ENCODE measurements around the gene HMGXB4. TPM values are rescaled to one million over a fixed set of nuclear protein-coding genes. Genes with fewer than 3 reads are reported as not detected.

Gene HMGXB4
- total and polyA plus RNA-seq, 2 of the 8 experiments (the other 6 are each of a cell fraction or from before 2014, with no cell fraction given): 20.9 to 41.3 TPM

DNA sequence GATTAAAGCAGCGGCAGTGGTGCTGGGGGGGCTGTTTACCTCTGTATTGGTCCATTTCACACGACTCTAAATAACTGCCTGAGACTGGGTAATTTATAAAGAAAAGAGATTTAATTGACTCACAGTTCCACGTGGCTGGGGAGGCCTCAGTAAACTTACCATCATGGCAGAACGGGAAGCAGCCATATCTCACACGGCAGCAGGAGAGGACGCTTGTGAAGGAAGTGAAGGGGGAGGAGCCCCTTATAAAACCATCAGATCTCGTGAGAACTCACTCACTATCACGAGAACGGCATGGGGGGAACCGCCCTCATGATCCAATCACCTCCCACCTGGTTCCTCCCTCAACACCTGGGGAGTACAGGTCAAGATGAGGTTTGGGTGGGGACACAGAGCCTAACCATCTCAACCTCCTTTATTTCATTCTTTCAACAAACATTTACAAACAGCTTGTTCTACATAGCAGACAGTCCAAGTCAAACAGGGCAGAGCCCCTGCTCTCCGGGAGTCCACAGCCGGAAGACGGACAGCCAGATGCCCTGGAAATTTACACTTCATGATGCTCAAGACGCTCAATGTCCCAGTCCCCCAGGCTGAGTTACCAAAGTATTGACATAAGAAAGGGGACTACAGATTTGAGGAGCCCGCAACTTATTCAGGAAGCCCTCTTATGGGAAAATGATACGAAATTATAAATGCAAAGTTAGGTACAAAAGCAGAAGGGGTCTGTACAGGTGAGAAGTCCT lies 26.3 kb upstream of the HMGXB4 start:
- H2BK120ac ChIP-seq (replicated peaks; ENCODE audit: low read depth, low read length): no peak overlapping the region
- H4K20me1 ChIP-seq (replicated peaks in 1 of 2; ENCODE audit: control insufficient read depth in 1 of 2, insufficient read depth in 2 of 2, low read length in 2 of 2): no peaks in the 10 kb centered on the region
- FAIRE-seq (no peak), DNase-seq (ENCODE audit: low read depth in 1 of 2, low spot score in 2 of 2) (no peak)
- POLR2A ChIA-PET (ENCODE audit: partially characterized antibody): interaction anchor here (0.6 to 1.1 kb wide), 2 partner anchors 26 to 1486 kb away, joined by 3 read pairs; partner anchors contain the start of gene HMGXB4
- no peak overlapping the region for H2AFZ ChIP-seq (ENCODE audit: low read length)
- no peaks in the 10 kb centered on the region for H3K79me1 ChIP-seq (ENCODE audit: low read depth, low read length)
- H3K4me1 ChIP-seq (replicated peaks in 1 of 4; ENCODE audit: control insufficient read depth in 3 of 4, insufficient read depth in 4 of 4, low read length in 3 of 4): peaks cover 0 to 3% (median 2%) of the 10 kb centered on the region in 4 experiments; a peak in 2 of 7 replicates
- TF ChIP-seq CHD2 (IDR thresholded peaks at IDR 0.05; ENCODE audit: low read length): 0 out of 2 replicates have a peak, but pooled peaks have one; percentile 30
- no peak for TF ChIP-seq SIX5 (IDR thresholded peaks at IDR 0.05; ENCODE audit: low read depth, low read length)
- H3K4me3 ChIP-seq (ENCODE audit: extremely low read depth in 1 of 4, insufficient read depth in 2 of 4, low read depth in 3 of 4, low read length in 4 of 4): no peak overlapping the region
- H3K27me3 ChIP-seq (replicated peaks in 1 of 4; ENCODE audit: control insufficient read depth in 3 of 4, extremely low read depth in 1 of 4, insufficient read depth in 3 of 4, low read length in 3 of 4): no peaks in the 10 kb centered on the region; a peak in 1 of 7 replicates
- 78% methylated on average over 16 of the region's 16 CpGs; no CpG with 5 or more reads in 1 of the 2 experiments for WGBS, 2 experiments (ENCODE audit: extremely low coverage in 1 of 2, insufficient coverage in 1 of 2, insufficient read length in 1 of 2, insufficient replicate concordance in 2 of 2, low coverage in 1 of 2, low lambda C conversion rate in 2 of 2, missing lambda C conversion rate in 1 of 2)
- no peak overlapping the region for H2BK20ac ChIP-seq (ENCODE audit: low read length)
- no peak overlapping the region for H3K4me2 ChIP-seq (ENCODE audit: insufficient read depth in 1 of 2, low read depth in 2 of 2, low read length in 2 of 2)
- no peaks in the 10 kb centered on the region for H3K36me3 ChIP-seq (ENCODE audit: control insufficient read depth in 2 of 4, insufficient read depth in 4 of 4, low read length in 3 of 4)
- no peak overlapping the region for H3K4ac ChIP-seq (replicated peaks; ENCODE audit: insufficient read length, low read depth, low read length)
- no peak overlapping the region for H3K9ac ChIP-seq (replicated peaks in 1 of 4; ENCODE audit: extremely low read depth in 1 of 4, low read depth in 3 of 4, low read length in 3 of 4)
- H4K5ac ChIP-seq (ENCODE audit: insufficient read length, low read depth, low read length): no peak overlapping the region
- no peak overlapping the region for H2AK5ac ChIP-seq (ENCODE audit: low read depth, low read length)
- no peak overlapping the region for H4K91ac ChIP-seq (replicated peaks; ENCODE audit: insufficient read length, low read length)
- H3K23me2 ChIP-seq (ENCODE audit: low read depth, low read length): no peaks in the 10 kb centered on the region
- no peak overlapping the region for H3K27ac ChIP-seq (ENCODE audit: low read depth, low read length)
- no peak overlapping the region for H2BK15ac ChIP-seq (ENCODE audit: low read length)
- no peaks in the 10 kb centered on the region for H3K9me3 ChIP-seq (ENCODE audit: insufficient read depth in 2 of 2, low read depth in 1 of 2, low read length in 1 of 2)
- no peak overlapping the region for H2BK12ac ChIP-seq (ENCODE audit: low read depth, low read length)
- H2BK5ac ChIP-seq (ENCODE audit: low read depth, low read length): no peak overlapping the region
- no peaks in the 10 kb centered on the region for H3K79me2 ChIP-seq (ENCODE audit: control insufficient read depth in 1 of 2, insufficient read depth in 2 of 2, low read length in 2 of 2)
- H3K56ac ChIP-seq (replicated peaks; ENCODE audit: insufficient read length, low read depth, low read length): no peak overlapping the region
- no peak overlapping the region for H4K8ac ChIP-seq (ENCODE audit: extremely low read depth, insufficient read depth, low read length)
- no peak overlapping the region for H3K23ac ChIP-seq (ENCODE audit: insufficient read length)
- no peak overlapping the region for H3K18ac ChIP-seq (ENCODE audit: extremely low read depth, low read length)
- H3K14ac ChIP-seq (ENCODE audit: insufficient read length): no peak overlapping the region
- CTCF ChIA-PET (ENCODE audit: partially characterized antibody): interaction anchor here (0.6 to 8.5 kb wide), 33 partner anchors 8 to 1177 kb away, joined by 3 to 87 read pairs (median 4); no protein-coding TSS in a partner anchor

All from H1 (cell line).